ENCODE data around the gene FBN2.

FBN2 gene

DNA sequence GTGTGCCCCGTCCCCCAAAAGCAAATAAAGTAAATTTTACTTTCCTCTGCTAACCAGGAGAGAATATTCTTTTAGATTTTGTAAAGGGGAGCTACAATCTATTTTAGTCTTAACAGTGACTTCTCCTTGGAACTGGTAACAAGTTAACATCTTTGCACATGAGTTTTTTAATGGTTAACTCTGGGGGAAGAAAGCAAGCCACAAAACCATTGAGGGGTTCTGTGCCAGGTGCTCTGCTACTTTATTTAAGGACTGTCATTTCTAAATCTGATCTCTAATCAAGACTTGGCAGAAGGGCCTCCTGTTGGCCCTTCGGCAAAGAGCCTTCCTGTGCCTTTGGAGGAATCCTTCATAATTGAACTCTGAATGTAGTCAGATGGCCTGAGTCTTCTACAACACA lies 301.0 kb downstream of the FBN2 start:
- no peak for DNase-seq

DNA sequence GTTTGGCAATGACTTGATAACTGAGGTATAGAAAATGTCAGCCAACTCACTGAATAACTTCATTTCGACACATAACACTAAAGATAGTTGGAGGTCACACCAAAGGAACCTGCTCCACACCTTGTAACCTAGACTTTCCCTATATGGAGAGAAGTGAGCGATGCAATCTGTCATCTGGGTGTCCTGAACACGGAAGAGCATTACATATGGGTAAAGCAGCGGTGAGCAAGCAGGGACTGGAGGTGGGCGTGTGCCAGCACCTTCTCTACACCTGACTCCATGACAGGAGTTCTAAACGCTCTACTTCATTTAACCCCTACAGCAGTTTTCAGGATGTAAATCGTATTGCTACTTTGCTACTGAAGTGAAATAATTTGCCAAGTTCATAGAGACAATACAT lies 301.7 kb downstream of the FBN2 start:
- DNase-seq: no peak

DNA sequence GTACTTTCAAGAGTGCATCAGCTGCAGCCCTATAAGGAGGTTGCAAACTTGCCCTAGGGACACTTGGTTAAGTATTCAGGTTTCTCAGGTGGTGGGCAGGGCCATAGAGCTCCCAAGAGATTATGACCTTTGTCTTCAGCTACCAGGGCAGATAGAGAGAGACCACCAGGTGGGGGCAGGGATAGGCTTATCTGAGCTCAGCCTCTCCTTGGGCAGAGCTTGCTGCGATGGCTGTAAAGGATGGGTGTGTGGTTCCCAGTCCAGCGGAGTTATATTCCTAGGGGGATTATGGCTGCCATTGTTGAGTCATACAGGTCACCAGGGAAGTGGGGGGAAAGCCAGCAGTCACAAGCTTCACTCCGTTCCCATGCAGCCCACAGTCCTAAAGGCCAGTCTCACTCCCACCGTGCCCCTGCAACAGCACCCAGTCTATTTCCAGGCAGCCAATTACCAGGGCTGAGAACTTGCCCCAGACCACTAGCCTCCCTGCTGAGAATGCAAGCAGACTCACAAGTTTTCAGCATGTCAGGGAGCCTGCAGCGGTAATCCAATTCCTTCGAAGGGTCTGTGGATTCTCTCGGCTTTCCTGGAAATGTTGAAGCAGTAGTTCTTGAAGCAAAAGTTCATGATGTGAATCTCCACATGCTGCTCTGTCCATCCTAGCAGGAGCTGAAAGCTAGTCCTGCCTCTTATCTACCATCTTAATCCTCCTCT lies 303.0 kb downstream of the FBN2 start:
- DNase-seq: no peak

DNA sequence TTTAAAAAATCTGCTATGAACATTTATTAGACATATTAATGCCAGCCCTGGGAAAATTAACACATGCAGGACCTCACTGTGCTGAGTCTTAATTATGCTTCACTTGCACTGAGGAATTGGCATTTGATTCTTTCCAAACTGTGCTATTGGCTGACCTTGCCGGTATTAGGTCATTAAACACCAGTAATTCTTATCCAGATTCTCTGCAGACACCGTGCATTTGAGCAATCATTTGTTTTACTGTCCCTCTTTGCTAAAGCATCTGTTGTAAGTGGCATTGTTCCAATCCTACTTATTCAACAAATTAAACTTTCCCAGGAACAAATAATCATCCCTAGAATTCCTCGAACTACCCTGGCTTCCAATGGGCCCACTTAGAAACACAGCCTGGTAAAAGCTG lies 309.5 kb downstream of the FBN2 start:
- peak; percentile 6 for DNase-seq

DNA sequence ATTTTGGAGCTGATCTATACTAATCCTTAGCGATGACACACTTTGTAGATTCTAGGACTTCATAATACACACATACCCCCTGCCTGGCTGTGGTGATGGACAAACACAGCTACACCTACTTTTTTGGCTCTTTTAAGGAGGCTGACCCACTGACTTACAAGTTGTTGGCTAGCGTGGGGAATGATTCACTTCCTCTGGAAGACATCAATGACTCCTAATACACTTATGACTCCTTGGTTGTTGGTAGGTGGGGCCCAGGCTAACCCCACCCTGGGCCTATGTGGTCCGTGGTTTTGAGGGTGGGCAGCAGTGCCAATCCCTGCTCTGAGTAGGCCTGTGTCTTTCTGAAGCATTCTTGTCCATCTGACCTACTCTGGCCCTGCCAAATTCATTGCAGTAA lies 310.0 kb downstream of the FBN2 start:
- no peak for DNase-seq

DNA sequence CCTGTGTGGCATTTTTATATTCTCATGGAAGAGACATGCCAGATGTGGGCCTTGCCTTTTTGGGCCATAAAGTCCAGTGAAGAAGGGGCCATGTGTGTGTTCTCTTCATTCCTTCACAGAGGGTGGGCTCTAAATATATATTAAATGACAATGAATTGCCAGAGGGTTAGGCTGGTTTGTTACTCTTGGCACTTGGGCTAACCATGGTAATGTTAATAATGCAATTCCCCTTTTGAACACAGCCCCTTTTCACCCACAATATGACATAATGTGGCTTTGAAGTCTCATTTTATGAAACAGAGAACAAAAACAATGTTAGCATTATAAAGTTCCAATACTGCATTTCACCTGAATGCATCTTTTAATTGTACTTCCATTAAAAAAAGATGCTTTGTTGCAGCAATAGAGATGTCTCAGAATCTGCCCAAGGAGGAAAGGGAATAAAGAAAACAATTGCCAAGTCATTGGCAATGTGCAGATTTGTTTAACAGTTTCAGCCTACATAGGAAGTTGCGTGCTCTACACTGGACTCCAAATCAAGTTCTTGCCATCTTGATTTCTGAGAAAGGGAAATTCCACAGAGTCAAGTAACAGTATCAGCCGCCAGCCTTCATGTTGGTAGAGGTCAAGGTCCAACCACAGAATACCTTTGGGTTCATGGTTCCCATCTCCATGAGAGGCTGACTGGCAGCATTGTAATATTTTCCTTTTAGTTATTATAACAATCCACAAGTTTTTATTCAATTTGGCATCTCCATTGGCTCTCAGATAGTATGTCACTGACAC lies 312.6 kb downstream of the FBN2 start:
- no peak for DNase-seq

DNA sequence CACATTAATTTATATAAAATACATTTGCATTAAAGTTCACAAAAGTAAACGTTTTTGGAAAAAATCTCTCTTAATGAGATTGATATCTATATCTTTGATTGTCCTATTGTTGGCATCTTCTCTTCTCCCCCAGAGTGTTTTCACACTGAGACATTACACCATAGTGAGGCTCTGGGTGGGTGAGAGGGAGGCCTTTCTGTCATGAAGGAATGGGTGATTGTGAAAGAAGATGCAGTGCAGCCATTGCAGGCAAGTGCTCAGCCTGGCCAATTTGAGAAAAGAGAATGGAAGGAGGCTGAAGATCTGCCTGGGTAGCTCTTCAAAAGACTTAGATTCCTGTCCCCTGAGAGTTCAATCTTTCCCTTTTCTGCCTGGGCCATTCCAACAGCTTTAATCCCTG lies 313.7 kb downstream of the FBN2 start:
- DNase-seq: no peak

DNA sequence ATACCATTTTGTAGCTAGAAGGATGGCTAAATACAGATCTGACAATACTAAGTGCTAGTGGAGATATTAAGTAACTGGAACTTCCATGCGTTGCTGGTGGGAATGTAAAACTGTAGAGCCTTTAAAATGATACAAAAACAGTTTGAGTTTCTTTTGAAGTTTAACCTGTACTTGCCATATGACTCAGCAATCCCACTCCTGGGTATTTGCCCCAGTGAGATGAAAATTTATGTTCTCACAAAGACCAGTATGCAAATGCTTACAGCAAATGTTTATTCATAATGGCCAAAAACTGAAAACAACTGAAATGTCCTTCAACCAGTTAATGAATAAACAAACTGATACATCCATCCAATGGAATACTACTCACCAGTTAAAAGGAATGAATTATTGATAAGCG lies 317.2 kb downstream of the FBN2 start:
- no peak for DNase-seq

DNA sequence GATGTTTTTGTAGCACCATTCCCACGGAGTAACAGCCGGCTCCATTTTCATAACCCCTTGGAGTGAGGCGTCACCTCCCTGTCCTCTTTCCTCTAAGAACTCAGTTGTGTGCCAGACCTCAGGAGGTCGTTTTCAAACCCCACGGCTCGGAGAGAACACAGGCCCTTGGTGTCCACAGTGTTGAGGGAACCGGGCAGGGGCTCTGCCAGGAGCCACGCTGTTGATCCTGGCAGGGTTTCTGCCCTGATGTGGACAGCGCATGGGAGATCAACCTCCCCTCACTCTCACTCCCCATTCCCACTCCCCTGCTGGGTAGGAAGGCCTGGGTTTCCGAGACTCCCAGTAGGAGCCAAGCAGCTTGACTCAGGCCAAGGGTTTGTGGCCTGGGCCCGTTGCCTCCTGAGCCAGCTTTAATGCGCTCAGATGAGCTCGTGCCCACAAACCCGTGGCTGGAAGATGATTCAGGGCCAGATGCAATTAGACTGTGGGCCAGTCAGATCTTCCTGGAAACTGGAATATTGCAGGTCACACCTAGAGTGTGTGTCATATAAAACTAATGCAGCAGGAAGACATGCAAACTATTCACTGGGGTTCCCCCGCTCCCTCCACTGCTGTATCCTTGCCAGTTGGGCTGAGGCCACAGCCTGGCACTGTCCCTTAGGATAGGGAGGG lies 321.0 kb downstream of the FBN2 start:
- no peak for DNase-seq

DNA sequence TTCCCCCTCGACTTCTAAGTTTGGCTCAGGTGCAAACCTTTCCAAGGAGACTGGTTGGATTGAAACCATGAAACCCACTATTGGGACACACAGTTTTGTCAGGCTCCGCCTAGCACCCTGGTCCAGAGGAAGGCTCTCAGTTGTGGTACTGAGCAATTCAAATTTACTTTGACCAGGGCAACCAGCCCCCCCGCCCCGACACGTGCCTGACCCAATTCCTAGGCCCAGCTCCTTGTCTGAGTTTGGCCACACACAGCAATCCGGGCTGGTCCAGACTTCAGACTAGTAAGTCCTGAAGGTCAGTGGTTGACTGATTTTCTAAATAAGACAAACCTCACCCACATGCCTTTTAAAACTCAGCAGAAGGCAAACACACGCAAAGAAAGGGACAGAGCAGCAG lies 321.8 kb downstream of the FBN2 start:
- no peak for DNase-seq

DNA sequence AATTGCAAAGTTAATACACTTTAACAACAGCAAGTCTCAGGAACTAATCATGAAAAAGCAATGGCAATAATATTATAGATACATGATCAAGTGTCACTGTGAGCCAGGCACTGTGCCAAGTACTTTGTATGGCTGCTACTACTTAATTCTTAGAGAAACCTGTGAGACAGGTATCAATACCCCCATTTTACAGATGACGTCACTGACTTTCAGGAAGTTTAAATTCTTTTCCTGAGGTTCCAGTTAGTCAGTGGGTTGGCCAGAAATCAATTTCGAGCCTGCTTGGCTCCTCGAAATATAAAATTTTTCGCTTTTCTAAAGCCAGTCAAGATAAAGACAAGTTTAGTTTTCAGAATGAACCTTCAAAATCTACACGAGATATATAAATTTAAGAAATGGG lies 324.2 kb downstream of the FBN2 start:
- DNase-seq: no peak

DNA sequence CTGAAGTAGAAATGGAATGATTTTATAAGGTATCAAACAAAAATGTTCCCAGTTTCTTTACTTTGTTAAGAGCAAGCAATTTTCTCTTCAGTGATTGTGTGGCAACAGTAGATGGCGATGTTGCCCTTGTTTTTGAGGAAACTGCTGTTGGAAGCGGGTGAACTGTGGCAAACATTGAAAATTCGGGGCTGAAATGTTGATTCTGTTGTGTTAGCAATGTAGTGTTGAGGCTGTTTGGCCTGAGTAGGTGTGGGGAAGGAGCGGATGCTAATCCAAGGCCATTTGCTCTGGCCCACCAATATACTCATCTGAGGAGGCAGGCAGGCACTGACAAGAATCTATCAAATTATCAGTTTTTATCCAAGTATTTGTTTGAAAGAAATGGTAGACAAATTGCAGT lies 324.7 kb downstream of the FBN2 start:
- DNase-seq: no peak

DNA sequence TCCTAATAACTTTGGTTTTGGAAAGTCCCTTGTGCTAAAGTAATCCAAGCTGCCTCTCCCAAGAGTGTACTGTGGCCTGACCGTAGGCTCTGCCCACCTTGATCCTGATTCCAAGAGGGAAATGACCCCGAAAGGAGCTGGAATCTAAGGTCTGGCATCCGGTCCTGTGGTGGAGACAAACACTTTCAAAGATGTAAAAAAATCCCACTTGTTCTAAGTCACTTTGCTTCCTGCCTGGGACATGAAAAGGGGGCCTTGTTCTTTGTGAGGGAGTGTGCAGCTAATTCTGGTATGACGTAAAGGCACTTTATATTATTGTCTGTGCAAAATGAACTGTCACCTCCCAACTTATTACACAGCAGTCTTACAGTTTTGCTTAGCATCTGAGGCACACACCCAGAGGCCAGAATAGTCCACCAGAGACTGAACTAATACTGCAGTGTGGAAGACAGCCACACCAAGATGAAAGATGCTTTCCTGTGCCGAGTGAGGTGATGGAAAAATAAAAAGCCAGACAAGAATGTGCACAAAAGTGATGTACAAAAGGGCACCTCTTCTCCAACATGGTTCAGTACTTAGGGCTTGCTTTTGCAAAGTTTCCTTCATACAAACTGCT lies 325.7 kb downstream of the FBN2 start:
- no peak for DNase-seq

DNA sequence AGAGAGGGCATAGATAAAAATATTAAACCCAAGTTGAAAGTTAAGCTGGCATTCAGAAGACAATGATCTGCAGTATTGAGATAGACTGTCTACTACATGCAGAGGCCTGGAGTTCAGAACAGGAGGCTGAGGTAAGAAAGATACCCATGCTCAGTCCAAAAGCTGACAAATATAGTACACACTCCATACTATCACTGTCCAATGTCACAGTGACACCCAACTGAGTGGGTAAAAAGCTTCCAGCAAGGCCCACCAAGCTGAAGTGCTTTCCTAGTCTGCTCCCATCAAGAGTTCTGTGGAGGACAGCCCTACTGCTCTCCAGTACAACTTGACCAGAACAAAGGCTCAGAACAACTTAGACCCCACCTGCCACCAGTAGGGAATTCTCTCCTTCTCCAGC lies 329.6 kb downstream of the FBN2 start:
- no peak for DNase-seq

Measured in DMS 273 treated with DMSO at 0.1 percent for 48 hours (cell line).